Naive thymus-derived CD4-positive, alpha-beta T cell (primary cell): Measurements from ENCODE around the gene DPEP2NB. TPM values are rescaled to one million over a fixed set of nuclear protein-coding genes. Genes with fewer than 3 reads are reported as not detected.
A peak's percentile ranks its signal among the peaks of the same experiment; 100 is the strongest.

Experiments
- ATAC-seq: fragments of 150-1000 bp; cut with Tn5 transposase; 2 replicates; pipeline ENCODE4 v1.10.0; 2021; ENCODE audit warnings: mild to moderate bottlenecking, moderate library complexity
- CTCF ChIA-PET: fragments of 350-600 bp; sonication (Branson Sonifier 250); formaldehyde crosslinking; loops from one replicate; lab custom pipeline; 2021; ENCODE audit warnings: antibody characterized with exemption; lab: Charles Lee
- POLR2A ChIA-PET: fragments of 350-600 bp; sonication (Branson Sonifier 250); formaldehyde crosslinking; loops from one replicate; lab custom pipeline; 2021; ENCODE audit warnings: antibody characterized with exemption, inconsistent platforms; lab: Charles Lee
- DNase-seq, 9 donors: peaks; one replicate each; pipeline versions ENCODE4 v3.0.0 to v3.0.0-alpha.2; 2020 to 2022; ENCODE audit warnings: mixed read lengths in 1 of 9
- H3K27ac ChIP-seq: one replicate; pipeline ENCODE4 v1.7.0; 2013; ENCODE audit warnings: mild to moderate bottlenecking, low read depth, low read length, moderate library complexity
- H3K27me3 ChIP-seq, 2 donors: one replicate each; pipeline ENCODE4 v1.7.0; 2013; ENCODE audit warnings: low read length in 2 of 2, mild to moderate bottlenecking in 2 of 2, moderate library complexity in 2 of 2; ENCODE audit not compliant: control insufficient read depth in 2 of 2, insufficient read depth in 2 of 2
- H3K36me3 ChIP-seq, 3 experiments: 1 replicate in 2 of 3; 2 replicates in 1 of 3; pipeline ENCODE4 v1.7.0; 2013; ENCODE audit warnings: low read length in 3 of 3, mild to moderate bottlenecking in 3 of 3, moderate library complexity in 1 of 3; ENCODE audit not compliant: insufficient read depth in 3 of 3, control insufficient read depth in 2 of 3
- H3K4me1 ChIP-seq, 2 donors: one replicate each; pipeline ENCODE4 v1.7.0; 2013; ENCODE audit warnings: low read length in 2 of 2, mild to moderate bottlenecking in 2 of 2, moderate library complexity in 1 of 2; ENCODE audit not compliant: control insufficient read depth in 2 of 2, insufficient read depth in 2 of 2
- H3K4me3 ChIP-seq: 2 replicates; pipeline ENCODE4 v1.7.0; 2013; ENCODE audit warnings: mild to moderate bottlenecking, low read length
- H3K9me3 ChIP-seq, 3 experiments: 1 replicate in 2 of 3; 2 replicates in 1 of 3; pipeline ENCODE4 v1.7.0; 2013; ENCODE audit warnings: low read length in 3 of 3; ENCODE audit not compliant: control insufficient read depth in 2 of 3
- H3K27ac Mint-ChIP-seq, 9 donors: one replicate each; pipeline ENCODE4 v1.8.0; 2020 to 2022; ENCODE audit warnings: mixed read lengths in 9 of 9, mild to moderate bottlenecking in 8 of 9, moderate library complexity in 5 of 9, inconsistent platforms in 2 of 9
- H3K27me3 Mint-ChIP-seq, 5 donors: one replicate each; pipeline ENCODE4 v1.8.0; 2021 to 2022; ENCODE audit warnings: mixed read lengths in 5 of 5, mild to moderate bottlenecking in 1 of 5
- H3K36me3 Mint-ChIP-seq, 5 donors: one replicate each; pipeline ENCODE4 v1.8.0; 2020 to 2022; ENCODE audit warnings: mixed read lengths in 5 of 5, mild to moderate bottlenecking in 3 of 5, inconsistent platforms in 1 of 5
- H3K4me1 Mint-ChIP-seq, 7 donors: one replicate each; pipeline ENCODE4 v1.8.0; 2020 to 2022; ENCODE audit warnings: mixed read lengths in 7 of 7, mild to moderate bottlenecking in 3 of 7, inconsistent platforms in 1 of 7
- H3K4me3 Mint-ChIP-seq, 10 donors: one replicate each; pipeline ENCODE4 v1.8.0; 2020 to 2022; ENCODE audit warnings: mild to moderate bottlenecking in 10 of 10, mixed read lengths in 10 of 10, moderate library complexity in 6 of 10, inconsistent platforms in 2 of 10
- H3K9me3 Mint-ChIP-seq, 11 donors: one replicate each; pipeline ENCODE4 v1.8.0; 2020 to 2022; ENCODE audit warnings: mixed read lengths in 11 of 11, mild to moderate bottlenecking in 4 of 11, inconsistent platforms in 1 of 11, moderate library complexity in 1 of 11
- intact Hi-C, 2 donors: fragments of 100-400 bp; cut with micrococcal nuclease; formaldehyde crosslinking; loops; one replicate each; pipeline ENCODE4 v1.15.1; 2023
- polyA plus RNA-seq, 2 donors: library from polyadenylated mRNA; unstranded; fragments of 300-500 nt; fragmentation: Illumina TruSeq; gene quantifications; one replicate each; pipeline ENCODE4 v1.2.3, GENCODE V29; 2021
- total RNA-seq, 6 experiments: library from RNA in 5 of 6; stranded (reverse) in 5 of 6; gene quantifications; 1 replicate in 5 of 6; 2 replicates in 1 of 6; pipeline ENCODE4 v1.2.3 and lab custom pipeline; 2021 to 2026

Gene DPEP2NB
- total and polyA plus RNA-seq, 7 experiments from 2014 or later, result not detected

- Mint-ChIP-seq H3K27ac (peak overlapping the region in 8 of 9 donors; percentile 38 to 96 (median 74)), H3K36me3 (peaks cover 0 to 4% (median 0%) of the 10 kb centered on the region in 5 donors), H3K27me3 (no peaks in the 10 kb centered on the region), H3K4me1 (peaks cover 21 to 41% (median 26%) of the 10 kb centered on the region in 7 donors), H3K9me3 (no peaks in the 10 kb centered on the region), H3K4me3 (no peak overlapping the region)
- intact Hi-C loops, result no loop called here
- ChIA-PET POLR2A (interaction anchor here (1.0 to 20.6 kb wide), 9 partner anchors 10 to 283 kb away, joined by 3 to 422 read pairs (median 3); partner anchors contain the start of genes DDX28, DPEP2, DPEP2NB and DUS2), CTCF (interaction anchor here (0.7 to 4.5 kb wide), 6 partner anchors 10 to 103 kb away, joined by 3 to 24 read pairs (median 4); partner anchors contain the start of genes DDX28, DPEP2 and DUS2)
- Histone ChIP-seq H3K27me3 (no peaks in the 10 kb centered on the region), H3K36me3 (peaks cover 0 to 13% (median 0%) of the 10 kb centered on the region in 3 experiments), H3K9me3 (no peaks in the 10 kb centered on the region), H3K4me3 (no peak overlapping the region), H3K27ac (no peak overlapping the region), H3K4me1 (peaks cover 10 to 28% of the 10 kb centered on the region in 2 donors)
- ATAC-seq (no peak), DNase-seq (no peak)
Measured at GRCh38 chr16:67988675-67989074, 27.0 kb downstream of the DPEP2NB start.

- Histone ChIP-seq H3K27ac (peak overlapping the region; percentile 39), H3K9me3 (no peaks in the 10 kb centered on the region), H3K4me1 (peaks cover 9 to 30% of the 10 kb centered on the region in 2 donors), H3K27me3 (no peaks in the 10 kb centered on the region), H3K36me3 (peaks cover 0 to 13% (median 0%) of the 10 kb centered on the region in 3 experiments), H3K4me3 (no peak overlapping the region)
- Mint-ChIP-seq H3K27me3 (no peaks in the 10 kb centered on the region), H3K36me3 (peaks cover 0 to 4% (median 0%) of the 10 kb centered on the region in 5 donors), H3K27ac (peak overlapping the region in 8 of 9 donors; percentile 70 to 91 (median 85)), H3K9me3 (no peaks in the 10 kb centered on the region), H3K4me3 (no peak overlapping the region), H3K4me1 (peaks cover 27 to 45% (median 32%) of the 10 kb centered on the region in 7 donors)
- ATAC-seq, result no peak
- intact Hi-C loops, result no loop called here
- no peak for DNase-seq
- CTCF ChIA-PET, result interaction anchor here (1.1 to 1.4 kb wide), 4 partner anchors 11 to 180 kb away, joined by 3 to 5 read pairs (median 4); partner anchors contain the start of gene DPEP2
- POLR2A ChIA-PET, result interaction anchor here (0.5 to 5.7 kb wide), 11 partner anchors 11 to 95 kb away, joined by 3 to 29 read pairs (median 4); partner anchors contain the start of genes DDX28, DPEP2, DUS2 and PSKH1
Measured at GRCh38 chr16:67987460-67988160, 28.1 kb downstream of the DPEP2NB start.

GRCh38 chr16:67986949-67987348 is 28.8 kb downstream of the DPEP2NB start:
- no peaks in the 10 kb centered on the region for H3K27me3 Mint-ChIP-seq
- peaks cover 26 to 43% (median 31%) of the 10 kb centered on the region in 7 donors for H3K4me1 Mint-ChIP-seq
- POLR2A ChIA-PET, result interaction anchor here (1.0 to 5.7 kb wide), 6 partner anchors 9 to 51 kb away, joined by 3 to 29 read pairs (median 6); partner anchors contain the start of genes DDX28, DPEP2, DUS2 and PSMB10
- Histone ChIP-seq H3K36me3 (peaks cover 0 to 8% (median 0%) of the 10 kb centered on the region in 3 experiments), H3K4me1 (peaks cover 9 to 23% of the 10 kb centered on the region in 2 donors), H3K4me3 (no peak overlapping the region), H3K27ac (peak overlapping the region; percentile 14), H3K27me3 (no peaks in the 10 kb centered on the region), H3K9me3 (no peaks in the 10 kb centered on the region)
- CTCF ChIA-PET, result interaction anchor here (1.1 to 1.4 kb wide), 4 partner anchors 17 to 179 kb away, joined by 3 to 4 read pairs (median 3); no protein-coding TSS in a partner anchor
- intact Hi-C loops, result no loop called here
- ATAC-seq, result no peak
- no peaks in the 10 kb centered on the region for H3K9me3 Mint-ChIP-seq
- DNase-seq, result no peak
- no peak overlapping the region for H3K4me3 Mint-ChIP-seq
- peaks cover 0 to 4% (median 0%) of the 10 kb centered on the region in 5 donors for H3K36me3 Mint-ChIP-seq
- H3K27ac Mint-ChIP-seq, result peak overlapping the region in 2 of 9 donors; percentile 70 to 84

- peaks cover 9 to 23% of the 10 kb centered on the region in 2 donors for H3K4me1 ChIP-seq
- intact Hi-C loops, result loop anchor here (2.0 to 5.0 kb wide), 2 partner anchors 13 to 90 kb away; partner anchors contain the start of genes PSKH1 (in 1 of the 2) and SLC12A4 (in 1 of the 2)
- H3K27me3 ChIP-seq, result no peaks in the 10 kb centered on the region
- H3K4me3 Mint-ChIP-seq, result no peak overlapping the region
- peaks cover 18 to 28% (median 26%) of the 10 kb centered on the region in 7 donors for H3K4me1 Mint-ChIP-seq
- no peak overlapping the region for H3K4me3 ChIP-seq
- no peak for ATAC-seq
- ChIA-PET CTCF (interaction anchor here (0.8 to 1.9 kb wide), 6 partner anchors 10 to 59 kb away, joined by 3 to 6 read pairs (median 4); partner anchors contain the start of gene CTRL), POLR2A (interaction anchor here (0.7 to 5.7 kb wide), 7 partner anchors 13 to 103 kb away, joined by 3 to 32 read pairs (median 11); partner anchors contain the start of genes DPEP2, NFATC3, PSMB10 and SLC12A4)
- H3K27ac ChIP-seq, result no peak overlapping the region
- peak overlapping the region in 1 of 9 donors; percentile 97 for H3K27ac Mint-ChIP-seq
- H3K9me3 ChIP-seq, result no peaks in the 10 kb centered on the region
- DNase-seq, result no peak
- H3K36me3 ChIP-seq, result no peaks in the 10 kb centered on the region
- no peaks in the 10 kb centered on the region for H3K9me3 Mint-ChIP-seq
- no peaks in the 10 kb centered on the region for H3K36me3 Mint-ChIP-seq
- H3K27me3 Mint-ChIP-seq, result peaks cover 0 to 3% (median 0%) of the 10 kb centered on the region in 5 donors
Measured at GRCh38 chr16:67982011-67982696, 33.6 kb downstream of the DPEP2NB start.

- Histone ChIP-seq H3K4me3 (no peak within 1 kb of the TSS), H3K9me3 (no peaks in the 10 kb centered on the region), H3K27me3 (no peaks in the 10 kb centered on the region), H3K36me3 (no peaks in the 10 kb centered on the region), H3K4me1 (peaks cover 9 to 23% of the 10 kb centered on the region in 2 donors), H3K27ac (no peak within 1 kb of the TSS)
- Mint-ChIP-seq H3K27ac (no peak within 1 kb of the TSS), H3K9me3 (no peaks in the 10 kb centered on the region), H3K36me3 (no peaks in the 10 kb centered on the region), H3K4me1 (peaks cover 18 to 31% (median 26%) of the 10 kb centered on the region in 7 donors), H3K4me3 (no peak within 1 kb of the TSS), H3K27me3 (peaks cover 0 to 6% (median 0%) of the 10 kb centered on the region in 5 donors)
- peak; percentile 35 for ATAC-seq
- intact Hi-C loops, result loop anchor here in 1 of 2 donors (5.0 kb wide), 1 partner anchor 88 kb away; the partner anchor contains the start of gene PSKH1
- POLR2A ChIA-PET, result interaction anchor here (1.2 kb wide), 2 partner anchors 11 to 15 kb away, joined by 4 to 5 read pairs; no protein-coding TSS in a partner anchor
- peak in 1 of 9 donors; percentile 15 for DNase-seq
- CTCF ChIA-PET, result interaction anchor here (1.0 to 1.9 kb wide), 2 partner anchors 14 to 56 kb away, joined by 3 to 6 read pairs; no protein-coding TSS in a partner anchor
Measured at GRCh38 chr16:67979955-67980678, 35.6 kb downstream of the DPEP2NB start, which contains the start of gene DPEP3. DPEP3 (minus strand) TSS chr16:67980499; CDS start chr16:67980380, 119 bp downstream.
